ENCODE measurements around the gene SLC37A4. TPM values are rescaled to one million over a fixed set of nuclear protein-coding genes. Genes with fewer than 3 reads are reported as not detected.
A peak's percentile ranks its signal among the peaks of the same experiment; 100 is the strongest.

SLC37A4 gene
- total and polyA plus RNA-seq, 2 experiments from 2014 or later: 7.9 to 13.7 TPM

GRCh38 chr11:119011476-119012053, 19.1 kb downstream of the SLC37A4 start:
- in situ Hi-C loops (cut with MboI): no loop called here
- H3K4me1 ChIP-seq (ENCODE audit: insufficient read depth): peaks cover 12% of the 10 kb centered on the region
- peaks cover 54% of the 10 kb centered on the region for H3F3A ChIP-seq (ENCODE audit: insufficient read depth)
- no peaks in the 10 kb centered on the region for H3K9me2 ChIP-seq (ENCODE audit: insufficient read depth)
- TF ChIP-seq EZH2 (IDR thresholded peaks at IDR 0.05; ENCODE audit: insufficient read depth, poor library complexity, severe bottlenecking) (no peak), EZH2phosphoT487 (IDR thresholded peaks at IDR 0.05; ENCODE audit: insufficient read depth, low read depth) (no peak)
- H3K79me2 ChIP-seq (ENCODE audit: insufficient read depth): peaks cover 29% of the 10 kb centered on the region
- no peak overlapping the region for H3K4me3 ChIP-seq
- peaks cover 40% of the 10 kb centered on the region for H3K36me3 ChIP-seq (ENCODE audit: low read depth)
- H4K20me1 ChIP-seq (ENCODE audit: insufficient read depth): no peaks in the 10 kb centered on the region
- H3K4me2 ChIP-seq (ENCODE audit: unreplicated experiment): no peak overlapping the region
- H3K9me3 ChIP-seq (ENCODE audit: low read depth): no peaks in the 10 kb centered on the region
- WGBS, 2 experiments (ENCODE audit: low coverage in 1 of 2, low lambda C conversion rate in 2 of 2, missing lambda C conversion rate in 2 of 2): 77 to 85% methylated on average over 6 of the region's 6 CpGs
- H3K27ac ChIP-seq: no peak overlapping the region
- no peaks in the 10 kb centered on the region for H3K27me3 ChIP-seq (replicated peaks; ENCODE audit: insufficient read depth)
- no peak overlapping the region for H3K9ac ChIP-seq
- DNase-seq: no peak
- no peak overlapping the region for H2AFZ ChIP-seq

GRCh38 chr11:119006656-119007055, 24.0 kb downstream of the SLC37A4 start:
- Histone ChIP-seq H3K9ac (no peak overlapping the region), H3K27me3 (replicated peaks; ENCODE audit: insufficient read depth) (no peaks in the 10 kb centered on the region), H3K79me2 (ENCODE audit: insufficient read depth) (peaks cover 34% of the 10 kb centered on the region), H3F3A (ENCODE audit: insufficient read depth) (peaks cover 8% of the 10 kb centered on the region; the same call in 1 of the 2 replicates), H2AFZ (no peak overlapping the region), H4K20me1 (ENCODE audit: insufficient read depth) (no peaks in the 10 kb centered on the region), H3K27ac (no peak overlapping the region), H3K36me3 (ENCODE audit: low read depth) (peaks cover 19% of the 10 kb centered on the region), H3K9me3 (ENCODE audit: low read depth) (no peaks in the 10 kb centered on the region), H3K4me3 (no peak overlapping the region), H3K4me2 (ENCODE audit: unreplicated experiment) (no peak overlapping the region), H3K4me1 (ENCODE audit: insufficient read depth) (peaks cover 1% of the 10 kb centered on the region; the same call in 1 of the 2 replicates), H3K9me2 (ENCODE audit: insufficient read depth) (no peaks in the 10 kb centered on the region)
- WGBS, 2 experiments (ENCODE audit: low coverage in 1 of 2, low lambda C conversion rate in 2 of 2, missing lambda C conversion rate in 2 of 2): 75 to 83% methylated on average over 4 of the region's 4 CpGs
- in situ Hi-C loops (cut with MboI): no loop called here
- TF ChIP-seq EZH2phosphoT487 (IDR thresholded peaks at IDR 0.05; ENCODE audit: insufficient read depth, low read depth): no peak
- no peak for TF ChIP-seq EZH2 (IDR thresholded peaks at IDR 0.05; ENCODE audit: insufficient read depth, poor library complexity, severe bottlenecking)
- no peak for DNase-seq

GRCh38 chr11:119000906-119001305, 29.8 kb downstream of the SLC37A4 start:
- 0% methylated on average over 1 of the region's 1 CpG for WGBS, 2 experiments (ENCODE audit: low coverage in 1 of 2, low lambda C conversion rate in 2 of 2, missing lambda C conversion rate in 2 of 2)
- Histone ChIP-seq H3K9me3 (ENCODE audit: low read depth) (no peaks in the 10 kb centered on the region), H3K9ac (peak overlapping the region; percentile 36), H2AFZ (no peak overlapping the region), H3K4me1 (ENCODE audit: insufficient read depth) (peaks cover 26% of the 10 kb centered on the region), H3F3A (ENCODE audit: insufficient read depth) (peaks cover 34% of the 10 kb centered on the region), H3K9me2 (ENCODE audit: insufficient read depth) (no peaks in the 10 kb centered on the region), H3K4me2 (ENCODE audit: unreplicated experiment) (peak overlapping the region; percentile 39), H3K27me3 (replicated peaks; ENCODE audit: insufficient read depth) (no peaks in the 10 kb centered on the region), H3K79me2 (ENCODE audit: insufficient read depth) (peaks cover 81% of the 10 kb centered on the region), H3K4me3 (no peak overlapping the region), H3K36me3 (ENCODE audit: low read depth) (peaks cover 25% of the 10 kb centered on the region), H4K20me1 (ENCODE audit: insufficient read depth) (no peaks in the 10 kb centered on the region), H3K27ac (peak overlapping the region; percentile 75)
- peak; percentile 77 for DNase-seq
- in situ Hi-C loops (cut with MboI): no loop called here
- no peak for TF ChIP-seq EZH2 (IDR thresholded peaks at IDR 0.05; ENCODE audit: insufficient read depth, poor library complexity, severe bottlenecking)
- no peak for TF ChIP-seq EZH2phosphoT487 (IDR thresholded peaks at IDR 0.05; ENCODE audit: insufficient read depth, low read depth)

- Histone ChIP-seq H3K4me3 (peak overlapping the region; percentile 90), H3K9me3 (ENCODE audit: low read depth) (no peaks in the 10 kb centered on the region), H3F3A (ENCODE audit: insufficient read depth) (peaks cover 34% of the 10 kb centered on the region), H3K4me1 (ENCODE audit: insufficient read depth) (peaks cover 26% of the 10 kb centered on the region), H3K9me2 (ENCODE audit: insufficient read depth) (no peaks in the 10 kb centered on the region), H3K9ac (peak overlapping the region; percentile 82), H3K27me3 (replicated peaks; ENCODE audit: insufficient read depth) (no peaks in the 10 kb centered on the region), H3K79me2 (ENCODE audit: insufficient read depth) (peaks cover 69% of the 10 kb centered on the region), H3K36me3 (ENCODE audit: low read depth) (peaks cover 23% of the 10 kb centered on the region), H3K4me2 (ENCODE audit: unreplicated experiment) (peak overlapping the region; percentile 99), H3K27ac (peak overlapping the region; percentile 75), H2AFZ (peak overlapping the region; percentile 99), H4K20me1 (ENCODE audit: insufficient read depth) (no peaks in the 10 kb centered on the region)
- peak; percentile 80 for DNase-seq
- in situ Hi-C loops (cut with MboI): no loop called here
- WGBS, 2 experiments (ENCODE audit: low coverage in 1 of 2, low lambda C conversion rate in 2 of 2, missing lambda C conversion rate in 2 of 2): 34% methylated on average over 6 of the region's 6 CpGs
- no peak for TF ChIP-seq EZH2 (IDR thresholded peaks at IDR 0.05; ENCODE audit: insufficient read depth, poor library complexity, severe bottlenecking)
- no peak for TF ChIP-seq EZH2phosphoT487 (IDR thresholded peaks at IDR 0.05; ENCODE audit: insufficient read depth, low read depth)
Measured at GRCh38 chr11:118998822-118999221, 31.9 kb downstream of the SLC37A4 start.

All from GM23248 (cell line).